GM23338 (cell line): ENCODE data around the gene MYO5A. TPM values are rescaled to one million over a fixed set of nuclear protein-coding genes. Genes with fewer than 3 reads are reported as not detected.

ENCODE experiments used
- ATAC-seq: fragments of 200-7000 bp; cut with Tn5 transposase; 3 replicates; pipeline ENCODE4 v1.9.1; 2020
- DNase-seq: peaks from one replicate; pipeline ENCODE4 v3.0.0-alpha.2; 2015; ENCODE audit warnings: low spot score
- H2AFZ ChIP-seq: fragments of 200-600 bp; sonication (generic); 2 replicates; pipeline ENCODE4 v1.8.0; 2016; ENCODE audit warnings: antibody characterized with exemption, mild to moderate bottlenecking, moderate library complexity
- H3F3A ChIP-seq: fragments of 200-600 bp; sonication (generic); replicated peaks from 2 replicates; pipeline ENCODE4 v1.8.0; 2017; ENCODE audit warnings: antibody characterized with exemption, mixed run types, low read depth
- H3K27ac ChIP-seq: fragments of 200-600 bp; sonication (generic); 2 replicates; pipeline ENCODE4 v1.6.1; 2016; ENCODE audit warnings: low read depth
- H3K27me3 ChIP-seq: fragments of 200-600 bp; sonication (generic); 2 replicates; pipeline ENCODE4 v1.8.0; 2016; ENCODE audit warnings: mild to moderate bottlenecking, mixed run types, moderate library complexity; ENCODE audit not compliant: insufficient read depth
- H3K36me3 ChIP-seq: fragments of 200-600 bp; sonication (generic); 2 replicates; pipeline ENCODE4 v1.8.0; 2016; ENCODE audit warnings: mild to moderate bottlenecking; ENCODE audit not compliant: insufficient read depth
- H3K4me1 ChIP-seq: fragments of 200-600 bp; sonication (generic); 2 replicates; pipeline ENCODE4 v1.8.0; 2016; ENCODE audit warnings: mild to moderate bottlenecking, moderate library complexity; ENCODE audit not compliant: insufficient read depth
- H3K4me2 ChIP-seq: fragments of 200-600 bp; sonication (generic); 2 replicates; pipeline ENCODE4 v1.7.1; 2017; ENCODE audit warnings: mixed run types
- H3K4me3 ChIP-seq: fragments of 200-600 bp; sonication (generic); 2 replicates; pipeline ENCODE4 v1.6.1; 2016; ENCODE audit warnings: mixed run types
- H3K79me2 ChIP-seq: fragments of 200-600 bp; sonication (generic); replicated peaks from 2 replicates; pipeline ENCODE4 v1.8.0; 2017; ENCODE audit warnings: mild to moderate bottlenecking; ENCODE audit not compliant: insufficient read depth
- H3K9me2 ChIP-seq: fragments of 200-600 bp; sonication (generic); 2 replicates; pipeline ENCODE4 v1.8.0; 2017; ENCODE audit not compliant: insufficient read depth
- H4K20me1 ChIP-seq: fragments of 200-600 bp; sonication (generic); replicated peaks from 2 replicates; pipeline ENCODE4 v1.8.0; 2017; ENCODE audit warnings: mild to moderate bottlenecking; ENCODE audit not compliant: insufficient read depth
- H3K27ac Mint-ChIP-seq: 2 replicates; pipeline ENCODE4 v1.8.0; 2020; ENCODE audit warnings: inconsistent platforms, mild to moderate bottlenecking, moderate library complexity, mixed read lengths
- H3K27me3 Mint-ChIP-seq: 3 replicates; pipeline ENCODE4 v1.8.0; 2022; ENCODE audit warnings: low read depth, mild to moderate bottlenecking, moderate library complexity, mixed read lengths, inconsistent platforms; ENCODE audit not compliant: insufficient read depth, poor library complexity
- H3K36me3 Mint-ChIP-seq: 3 replicates; pipeline ENCODE4 v1.8.0; 2021; ENCODE audit warnings: low read depth, mild to moderate bottlenecking, inconsistent platforms, moderate library complexity, mixed read lengths
- H3K4me1 Mint-ChIP-seq: 3 replicates; pipeline ENCODE4 v1.8.0; 2020; ENCODE audit warnings: mild to moderate bottlenecking, inconsistent platforms, mixed read lengths
- H3K4me3 Mint-ChIP-seq: 3 replicates; pipeline ENCODE4 v1.8.0; 2021; ENCODE audit warnings: moderate library complexity, mild to moderate bottlenecking, inconsistent platforms, mixed read lengths
- H3K9me3 Mint-ChIP-seq: 3 replicates; pipeline ENCODE4 v1.8.0; 2020; ENCODE audit warnings: moderate library complexity, mild to moderate bottlenecking, inconsistent platforms, mixed read lengths
- CREB1 ChIP-seq: fragments of 250-450 bp; sonication (Bioruptor Pico); IDR thresholded peaks from 2 replicates; pipeline ENCODE4 v1.5.0; 2020; ENCODE audit warnings: low read depth, mild to moderate bottlenecking, moderate library complexity
- JUNB ChIP-seq: IDR thresholded peaks from one replicate; pipeline ENCODE4 v1.6.1; 2016; ENCODE audit warnings: antibody characterized with exemption; ENCODE audit not compliant: unreplicated experiment
- NANOG ChIP-seq: IDR thresholded peaks from 2 replicates; pipeline ENCODE4 v1.6.1; 2016; ENCODE audit warnings: antibody characterized with exemption, borderline replicate concordance
- POLR2AphosphoS5 ChIP-seq: IDR thresholded peaks from 2 replicates; pipeline ENCODE4 v1.6.1; 2016; ENCODE audit warnings: antibody characterized with exemption, low read depth
- STAT1 ChIP-seq: IDR thresholded peaks from one replicate; pipeline ENCODE4 v1.6.1; 2016; ENCODE audit warnings: antibody characterized with exemption; ENCODE audit not compliant: unreplicated experiment
- ZNF114 ChIP-seq: fragments of 250-450 bp; sonication (Bioruptor Pico); IDR thresholded peaks from 2 replicates; pipeline ENCODE4 v1.5.0; 2020; ENCODE audit warnings: mild to moderate bottlenecking, moderate library complexity
- ZNF331 ChIP-seq: fragments of 250-450 bp; sonication (Bioruptor Pico); IDR thresholded peaks from 2 replicates; pipeline ENCODE4 v1.5.0; 2020; ENCODE audit warnings: low read depth, mild to moderate bottlenecking, moderate library complexity
- ZNF462 ChIP-seq: fragments of 250-450 bp; sonication (Bioruptor Pico); IDR thresholded peaks from 2 replicates; pipeline ENCODE4 v1.5.0; 2020; ENCODE audit warnings: mild to moderate bottlenecking, moderate library complexity
- polyA plus RNA-seq: library from polyadenylated mRNA; unstranded; fragments of >200 nt; fragmentation: Nextera tagmentation; extraction: Ambion mirVana; gene quantifications from 2 replicates; pipeline ENCODE4 v1.2.1, GENCODE V29; 2016
- total RNA-seq: library from RNA; depleted of rRNA; stranded (reverse); fragments of >200 nt; shearing (Covaris generic); gene quantifications from 2 replicates; pipeline ENCODE4 v1.2.3, GENCODE V29; 2014
- TF ChIP-seq, protein P1 (sequence below), 2 experiments: fragments of 200-600 bp in 1 of 2; sonication (generic) in 1 of 2; conservative IDR thresholded peaks; 2 replicates each; pipeline versions ENCODE4 v1.5.1 to v1.6.1; 2016 to 2017; ENCODE audit warnings: antibody characterized with exemption in 2 of 2, low read depth in 2 of 2, mild to moderate bottlenecking in 2 of 2, moderate library complexity in 1 of 2

The MYO5A gene
- total and polyA plus RNA-seq, 2 experiments from 2014 or later: 5.7 to 31.8 TPM

GRCh38 chr15:52317688-52318087, 211.0 kb downstream of the MYO5A start (continued):
- TF ChIP-seq ZNF462 (no peak), POLR2AphosphoS5 (no peak), NANOG (no peak), ZNF114 (CRISPR knock-in tag) (no peak)

DNA sequence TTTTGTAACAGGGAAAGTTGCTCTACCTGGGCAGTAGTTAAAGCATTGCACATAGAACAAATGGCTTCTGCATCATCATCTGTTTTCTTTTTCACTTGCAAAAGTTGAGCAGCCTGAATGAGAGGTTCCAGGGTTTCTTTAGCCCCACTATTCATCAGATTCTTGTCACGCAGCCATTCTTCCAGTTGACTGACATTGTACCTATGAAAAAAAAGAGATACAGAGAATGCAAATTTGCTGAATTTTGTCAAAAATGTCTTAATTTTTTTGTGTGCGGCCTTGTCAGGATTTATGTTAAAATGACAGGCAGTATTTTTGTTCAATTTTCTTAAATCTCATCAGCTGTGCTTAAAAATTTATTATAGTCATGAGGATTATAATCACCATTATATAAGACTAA, 211.7 kb downstream of the MYO5A start:
- ATAC-seq (no peak), DNase-seq (no peak)
- no peaks in the 10 kb centered on the region for H3K9me3 Mint-ChIP-seq
- H3K4me1 Mint-ChIP-seq: no peaks in the 10 kb centered on the region
- H3K4me1 ChIP-seq: no peaks in the 10 kb centered on the region
- peaks cover 4% of the 10 kb centered on the region for H3K27me3 Mint-ChIP-seq
- H3K36me3 Mint-ChIP-seq: peaks cover 18% of the 10 kb centered on the region
- peaks cover 2% of the 10 kb centered on the region; the same call in 1 of the 2 replicates for H3K36me3 ChIP-seq
- H3K27ac ChIP-seq: no peak overlapping the region
- H3K79me2 ChIP-seq: no peaks in the 10 kb centered on the region
- no peaks in the 10 kb centered on the region for H3K27me3 ChIP-seq
- no peaks in the 10 kb centered on the region for H4K20me1 ChIP-seq
- H3K4me2 ChIP-seq: no peak overlapping the region
- no peaks in the 10 kb centered on the region for H3F3A ChIP-seq
- H3K27ac Mint-ChIP-seq: no peak overlapping the region
- no peak overlapping the region for H3K4me3 Mint-ChIP-seq
- no peaks in the 10 kb centered on the region for H3K9me2 ChIP-seq
- H3K4me3 ChIP-seq: no peak overlapping the region
- no peak overlapping the region for H2AFZ ChIP-seq
- TF ChIP-seq JUNB: no peak
- no peak for TF ChIP-seq STAT1
- TF ChIP-seq, protein P1, sequence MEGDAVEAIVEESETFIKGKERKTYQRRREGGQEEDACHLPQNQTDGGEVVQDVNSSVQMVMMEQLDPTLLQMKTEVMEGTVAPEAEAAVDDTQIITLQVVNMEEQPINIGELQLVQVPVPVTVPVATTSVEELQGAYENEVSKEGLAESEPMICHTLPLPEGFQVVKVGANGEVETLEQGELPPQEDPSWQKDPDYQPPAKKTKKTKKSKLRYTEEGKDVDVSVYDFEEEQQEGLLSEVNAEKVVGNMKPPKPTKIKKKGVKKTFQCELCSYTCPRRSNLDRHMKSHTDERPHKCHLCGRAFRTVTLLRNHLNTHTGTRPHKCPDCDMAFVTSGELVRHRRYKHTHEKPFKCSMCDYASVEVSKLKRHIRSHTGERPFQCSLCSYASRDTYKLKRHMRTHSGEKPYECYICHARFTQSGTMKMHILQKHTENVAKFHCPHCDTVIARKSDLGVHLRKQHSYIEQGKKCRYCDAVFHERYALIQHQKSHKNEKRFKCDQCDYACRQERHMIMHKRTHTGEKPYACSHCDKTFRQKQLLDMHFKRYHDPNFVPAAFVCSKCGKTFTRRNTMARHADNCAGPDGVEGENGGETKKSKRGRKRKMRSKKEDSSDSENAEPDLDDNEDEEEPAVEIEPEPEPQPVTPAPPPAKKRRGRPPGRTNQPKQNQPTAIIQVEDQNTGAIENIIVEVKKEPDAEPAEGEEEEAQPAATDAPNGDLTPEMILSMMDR (conservative IDR thresholded peaks at IDR 0.05; ENCODE audit: low read depth in 2 of 2): no peak
- TF ChIP-seq ZNF331: no peak
- TF ChIP-seq ZNF462: no peak
- TF ChIP-seq ZNF114 (CRISPR knock-in tag): no peak
- TF ChIP-seq CREB1 (CRISPR knock-in tag): no peak
